ENCODE measurements around the gene PADI4.

PADI4 gene

GRCh38 chr1:17371896-17372295 is 63.9 kb downstream of the PADI4 start, which contains the start of gene PADI6:
PADI6 (plus strand) TSS chr1:17372196; CDS start chr1:17372246, 50 bp downstream.
- DNase-seq: no peak
- no peaks in the 10 kb centered on the region for H3K4me1 ChIP-seq (ENCODE audit: control insufficient read depth, insufficient read depth, low read length, poor library complexity, severe bottlenecking)
- H3K36me3 ChIP-seq (ENCODE audit: control insufficient read depth, insufficient read depth, low read length): no peaks in the 10 kb centered on the region
- H3K27me3 ChIP-seq (replicated peaks; ENCODE audit: control insufficient read depth, insufficient read depth, low read length, poor library complexity, severe bottlenecking): no peaks in the 10 kb centered on the region
- no peaks in the 10 kb centered on the region for H3K9me3 ChIP-seq (ENCODE audit: control insufficient read depth, low read length)
- no peak within 1 kb of the TSS for H3K27ac ChIP-seq (ENCODE audit: insufficient read depth, low read length, poor library complexity, severe bottlenecking)
- H3K4me3 ChIP-seq (ENCODE audit: insufficient read depth, low read depth, low read length, poor library complexity, severe bottlenecking): no peak within 1 kb of the TSS

- Histone ChIP-seq H3K4me3 (ENCODE audit: insufficient read depth, low read depth, low read length, poor library complexity, severe bottlenecking) (no peak overlapping the region), H3K4me1 (ENCODE audit: control insufficient read depth, insufficient read depth, low read length, poor library complexity, severe bottlenecking) (no peaks in the 10 kb centered on the region), H3K36me3 (ENCODE audit: control insufficient read depth, insufficient read depth, low read length) (no peaks in the 10 kb centered on the region), H3K27ac (ENCODE audit: insufficient read depth, low read length, poor library complexity, severe bottlenecking) (no peak overlapping the region), H3K9me3 (ENCODE audit: control insufficient read depth, low read length) (no peaks in the 10 kb centered on the region), H3K27me3 (replicated peaks; ENCODE audit: control insufficient read depth, insufficient read depth, low read length, poor library complexity, severe bottlenecking) (no peaks in the 10 kb centered on the region)
- no peak for DNase-seq
Observed at GRCh38 chr1:17372955-17373354, 65.0 kb downstream of the PADI4 start.

- H3K9me3 ChIP-seq (ENCODE audit: control insufficient read depth, low read length): no peaks in the 10 kb centered on the region
- H3K27me3 ChIP-seq (replicated peaks; ENCODE audit: control insufficient read depth, insufficient read depth, low read length, poor library complexity, severe bottlenecking): no peaks in the 10 kb centered on the region
- no peaks in the 10 kb centered on the region for H3K36me3 ChIP-seq (ENCODE audit: control insufficient read depth, insufficient read depth, low read length)
- H3K4me1 ChIP-seq (ENCODE audit: control insufficient read depth, insufficient read depth, low read length, poor library complexity, severe bottlenecking): no peaks in the 10 kb centered on the region
- H3K27ac ChIP-seq (ENCODE audit: insufficient read depth, low read length, poor library complexity, severe bottlenecking): no peak overlapping the region
- no peak overlapping the region for H3K4me3 ChIP-seq (ENCODE audit: insufficient read depth, low read depth, low read length, poor library complexity, severe bottlenecking)
- no peak for DNase-seq
Observed at GRCh38 chr1:17375651-17376050, 67.7 kb downstream of the PADI4 start.

GRCh38 chr1:17377325-17377953 is 69.4 kb downstream of the PADI4 start:
- Histone ChIP-seq H3K27ac (ENCODE audit: insufficient read depth, low read length, poor library complexity, severe bottlenecking) (no peak overlapping the region), H3K9me3 (ENCODE audit: control insufficient read depth, low read length) (no peaks in the 10 kb centered on the region), H3K4me3 (ENCODE audit: insufficient read depth, low read depth, low read length, poor library complexity, severe bottlenecking) (no peak overlapping the region), H3K4me1 (ENCODE audit: control insufficient read depth, insufficient read depth, low read length, poor library complexity, severe bottlenecking) (no peaks in the 10 kb centered on the region), H3K27me3 (replicated peaks; ENCODE audit: control insufficient read depth, insufficient read depth, low read length, poor library complexity, severe bottlenecking) (peaks cover 7% of the 10 kb centered on the region), H3K36me3 (ENCODE audit: control insufficient read depth, insufficient read depth, low read length) (no peaks in the 10 kb centered on the region)
- no peak for DNase-seq

GRCh38 chr1:17381161-17381560 is 73.2 kb downstream of the PADI4 start:
- H3K4me1 ChIP-seq (ENCODE audit: control insufficient read depth, insufficient read depth, low read length, poor library complexity, severe bottlenecking): no peaks in the 10 kb centered on the region
- DNase-seq: no peak
- peaks cover 7% of the 10 kb centered on the region for H3K27me3 ChIP-seq (replicated peaks; ENCODE audit: control insufficient read depth, insufficient read depth, low read length, poor library complexity, severe bottlenecking)
- H3K36me3 ChIP-seq (ENCODE audit: control insufficient read depth, insufficient read depth, low read length): no peaks in the 10 kb centered on the region
- H3K4me3 ChIP-seq (ENCODE audit: insufficient read depth, low read depth, low read length, poor library complexity, severe bottlenecking): no peak overlapping the region
- no peaks in the 10 kb centered on the region for H3K9me3 ChIP-seq (ENCODE audit: control insufficient read depth, low read length)
- H3K27ac ChIP-seq (ENCODE audit: insufficient read depth, low read length, poor library complexity, severe bottlenecking): no peak overlapping the region

GRCh38 chr1:17392199-17392740 is 84.3 kb downstream of the PADI4 start:
- no peak for DNase-seq
- Histone ChIP-seq H3K4me1 (ENCODE audit: control insufficient read depth, insufficient read depth, low read length, poor library complexity, severe bottlenecking) (no peaks in the 10 kb centered on the region), H3K27me3 (replicated peaks; ENCODE audit: control insufficient read depth, insufficient read depth, low read length, poor library complexity, severe bottlenecking) (no peaks in the 10 kb centered on the region), H3K9me3 (ENCODE audit: control insufficient read depth, low read length) (no peaks in the 10 kb centered on the region), H3K4me3 (ENCODE audit: insufficient read depth, low read depth, low read length, poor library complexity, severe bottlenecking) (no peak overlapping the region), H3K27ac (ENCODE audit: insufficient read depth, low read length, poor library complexity, severe bottlenecking) (no peak overlapping the region), H3K36me3 (ENCODE audit: control insufficient read depth, insufficient read depth, low read length) (no peaks in the 10 kb centered on the region)

- Histone ChIP-seq H3K27me3 (replicated peaks; ENCODE audit: control insufficient read depth, insufficient read depth, low read length, poor library complexity, severe bottlenecking) (no peaks in the 10 kb centered on the region), H3K9me3 (ENCODE audit: control insufficient read depth, low read length) (no peaks in the 10 kb centered on the region), H3K27ac (ENCODE audit: insufficient read depth, low read length, poor library complexity, severe bottlenecking) (no peak overlapping the region), H3K4me3 (ENCODE audit: insufficient read depth, low read depth, low read length, poor library complexity, severe bottlenecking) (no peak overlapping the region), H3K36me3 (ENCODE audit: control insufficient read depth, insufficient read depth, low read length) (no peaks in the 10 kb centered on the region), H3K4me1 (ENCODE audit: control insufficient read depth, insufficient read depth, low read length, poor library complexity, severe bottlenecking) (no peaks in the 10 kb centered on the region)
- DNase-seq: no peak
Observed at GRCh38 chr1:17393230-17393629, 85.2 kb downstream of the PADI4 start.

- Histone ChIP-seq H3K9me3 (ENCODE audit: control insufficient read depth, low read length) (no peaks in the 10 kb centered on the region), H3K4me1 (ENCODE audit: control insufficient read depth, insufficient read depth, low read length, poor library complexity, severe bottlenecking) (no peaks in the 10 kb centered on the region), H3K36me3 (ENCODE audit: control insufficient read depth, insufficient read depth, low read length) (no peaks in the 10 kb centered on the region), H3K27me3 (replicated peaks; ENCODE audit: control insufficient read depth, insufficient read depth, low read length, poor library complexity, severe bottlenecking) (no peaks in the 10 kb centered on the region), H3K4me3 (ENCODE audit: insufficient read depth, low read depth, low read length, poor library complexity, severe bottlenecking) (no peak overlapping the region), H3K27ac (ENCODE audit: insufficient read depth, low read length, poor library complexity, severe bottlenecking) (no peak overlapping the region)
- no peak for DNase-seq
Observed at GRCh38 chr1:17397910-17398695, 90.1 kb downstream of the PADI4 start.

- no peaks in the 10 kb centered on the region for H3K27me3 ChIP-seq (replicated peaks; ENCODE audit: control insufficient read depth, insufficient read depth, low read length, poor library complexity, severe bottlenecking)
- no peaks in the 10 kb centered on the region for H3K4me1 ChIP-seq (ENCODE audit: control insufficient read depth, insufficient read depth, low read length, poor library complexity, severe bottlenecking)
- H3K9me3 ChIP-seq (ENCODE audit: control insufficient read depth, low read length): no peaks in the 10 kb centered on the region
- H3K4me3 ChIP-seq (ENCODE audit: insufficient read depth, low read depth, low read length, poor library complexity, severe bottlenecking): no peak overlapping the region
- H3K36me3 ChIP-seq (ENCODE audit: control insufficient read depth, insufficient read depth, low read length): no peaks in the 10 kb centered on the region
- no peak overlapping the region for H3K27ac ChIP-seq (ENCODE audit: insufficient read depth, low read length, poor library complexity, severe bottlenecking)
- no peak for DNase-seq
Observed at GRCh38 chr1:17400725-17401341, 92.8 kb downstream of the PADI4 start.

- no peak for DNase-seq
- no peaks in the 10 kb centered on the region for H3K4me1 ChIP-seq (ENCODE audit: control insufficient read depth, insufficient read depth, low read length, poor library complexity, severe bottlenecking)
- no peaks in the 10 kb centered on the region for H3K36me3 ChIP-seq (ENCODE audit: control insufficient read depth, insufficient read depth, low read length)
- H3K4me3 ChIP-seq (ENCODE audit: insufficient read depth, low read depth, low read length, poor library complexity, severe bottlenecking): no peak overlapping the region
- no peaks in the 10 kb centered on the region for H3K9me3 ChIP-seq (ENCODE audit: control insufficient read depth, low read length)
- H3K27ac ChIP-seq (ENCODE audit: insufficient read depth, low read length, poor library complexity, severe bottlenecking): no peak overlapping the region
- H3K27me3 ChIP-seq (replicated peaks; ENCODE audit: control insufficient read depth, insufficient read depth, low read length, poor library complexity, severe bottlenecking): no peaks in the 10 kb centered on the region
Observed at GRCh38 chr1:17401841-17402240, 93.8 kb downstream of the PADI4 start.
